GM18526 (cell line): Measurements from ENCODE around the gene ABHD16A.

Experiments used
- POLR2A ChIP-seq: IDR thresholded peaks from 3 replicates; pipeline ENCODE4 v1.6.1; 2011; ENCODE audit not compliant: insufficient read length; ENCODE audit errors: extremely low read depth

The ABHD16A gene

DNA sequence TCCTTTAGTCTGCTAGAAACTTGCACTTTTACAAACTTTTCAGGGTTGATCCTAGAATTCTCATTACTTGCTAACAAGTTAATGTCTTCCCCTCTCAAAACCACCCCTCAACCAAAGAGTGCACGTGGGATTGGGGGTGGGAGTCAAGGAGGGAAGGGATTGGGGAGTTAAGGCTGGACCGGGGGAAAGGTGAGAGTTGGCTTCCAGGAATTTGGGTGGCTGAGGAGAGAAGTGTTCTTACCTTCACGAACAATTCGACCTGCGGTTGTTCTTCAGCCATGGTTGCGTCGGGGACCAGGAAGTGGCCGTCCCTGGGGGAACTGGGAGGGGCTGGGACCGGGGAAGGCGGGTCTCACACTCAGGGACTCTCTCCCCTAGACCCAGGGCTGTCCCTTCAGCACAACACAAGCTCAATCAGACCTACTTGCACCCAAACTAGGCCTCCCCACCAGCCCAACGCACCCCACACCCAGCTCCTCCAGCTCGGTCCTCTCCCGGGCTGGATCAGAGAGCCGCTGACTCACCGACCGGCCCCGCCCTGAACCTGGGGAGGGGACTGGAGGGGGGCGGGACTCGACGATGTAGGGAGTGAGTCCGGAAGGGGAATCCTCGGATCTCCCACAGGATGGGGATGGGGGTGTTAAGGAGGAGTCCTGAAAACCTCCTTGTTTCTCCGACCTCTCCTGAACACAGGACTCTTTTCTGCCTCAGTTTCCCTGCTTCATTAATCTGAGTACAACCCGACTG is 33.1 kb upstream of the ABHD16A start, which contains the start of gene CLIC1:
CLIC1 (minus strand) TSS at position 510 of the 747 bp plus-strand sequence; CDS start at position 280, 230 bp downstream.
- peak; percentile 88 for TF ChIP-seq POLR2A

DNA sequence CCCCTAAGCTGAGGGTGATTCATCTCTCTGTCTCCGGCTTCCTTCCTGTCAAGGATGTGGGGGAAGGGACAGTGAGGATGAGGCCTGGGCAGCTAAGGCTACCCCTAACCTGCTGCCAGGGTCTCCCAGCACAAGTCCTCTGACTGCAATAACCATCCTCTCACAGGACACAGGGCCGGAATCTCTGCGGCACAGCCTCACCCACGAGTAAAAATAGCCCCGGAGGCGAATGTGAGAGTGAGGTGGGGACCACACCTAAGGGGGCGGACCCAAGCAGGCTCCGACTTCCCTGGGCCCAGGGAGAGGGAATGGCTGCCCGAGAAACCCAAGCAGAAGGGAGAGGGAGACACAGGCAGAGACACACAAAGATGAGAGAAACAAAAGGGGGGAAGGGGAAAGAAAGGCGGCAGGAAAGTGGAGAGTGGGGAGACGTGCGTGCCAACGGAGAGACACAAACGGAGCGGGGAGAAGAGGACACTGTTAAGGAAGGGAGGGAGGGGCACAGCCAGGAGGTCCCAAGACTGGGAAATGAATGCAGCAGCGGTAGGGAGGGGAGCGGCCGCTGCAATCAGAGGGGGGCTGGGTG is 31.8 kb upstream of the ABHD16A start:
- TF ChIP-seq POLR2A = peak; percentile 34

DNA sequence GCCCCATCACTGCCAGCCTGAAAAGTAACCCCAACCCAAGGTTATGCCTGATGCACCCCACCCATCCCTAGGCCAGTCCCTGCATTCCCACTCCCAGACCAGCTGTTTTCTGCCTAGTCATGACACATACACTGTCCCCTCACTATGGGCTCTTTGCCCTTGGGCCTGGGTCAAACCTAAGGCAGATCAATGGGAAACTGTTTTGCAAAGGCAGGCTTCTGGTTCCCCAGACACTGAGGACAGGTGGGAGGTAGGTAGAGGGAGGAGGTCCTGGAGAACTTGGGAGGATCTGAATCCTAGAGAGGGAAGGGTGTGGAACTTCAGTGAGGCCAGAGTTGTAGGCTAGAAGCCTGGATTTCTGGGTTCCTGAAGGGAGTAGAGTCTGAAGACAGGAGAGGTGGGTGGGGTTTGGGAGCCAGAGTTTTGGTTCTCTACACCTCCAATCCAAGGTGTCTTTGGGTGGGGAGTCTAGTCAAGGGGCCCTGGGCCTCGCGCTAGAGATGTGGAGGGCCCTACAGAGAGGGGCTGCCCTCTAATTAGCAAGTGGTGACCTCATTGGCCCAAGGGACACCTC is 31.2 kb upstream of the ABHD16A start:
- TF ChIP-seq POLR2A = no peak

DNA sequence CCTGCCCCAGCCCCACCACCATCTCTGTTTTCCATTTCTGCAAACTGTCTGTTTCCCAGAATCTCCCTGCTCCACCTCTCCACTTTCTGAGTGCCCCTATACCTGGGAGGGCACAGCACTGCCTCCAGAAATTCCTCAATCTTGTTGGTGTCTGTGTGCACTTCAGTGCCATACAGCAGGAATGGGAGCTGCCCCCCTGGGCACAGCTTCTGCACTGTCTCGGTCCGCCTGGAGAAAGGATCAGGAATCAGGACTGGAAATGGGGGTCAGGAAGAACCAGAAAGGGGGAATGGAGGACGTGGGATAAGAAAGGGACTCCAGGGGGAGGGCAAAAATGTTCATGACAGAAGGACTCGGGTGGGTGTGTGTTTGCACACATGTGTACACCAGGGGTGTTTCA is 30.6 kb upstream of the ABHD16A start:
- no peak for TF ChIP-seq POLR2A

DNA sequence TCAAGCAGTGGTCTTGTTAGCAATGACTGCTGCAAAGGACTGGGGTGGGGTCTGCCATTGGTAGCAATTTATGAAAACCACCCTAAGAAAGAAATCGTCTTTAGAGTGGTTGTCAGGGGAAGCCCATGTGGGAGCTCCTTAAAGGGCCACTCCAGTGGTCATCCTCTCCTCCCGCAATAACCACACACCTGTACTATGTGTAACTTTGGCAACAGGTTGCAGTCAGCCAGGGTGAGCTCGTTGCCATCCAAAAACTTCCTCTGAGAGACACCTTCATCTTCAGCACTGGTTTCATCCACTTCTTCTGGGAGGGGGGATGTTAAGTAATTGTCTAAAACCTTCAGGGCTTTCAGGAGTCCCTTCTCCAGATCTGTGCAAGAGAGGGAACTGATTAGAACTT is 28.9 kb upstream of the ABHD16A start:
- TF ChIP-seq POLR2A = no peak

DNA sequence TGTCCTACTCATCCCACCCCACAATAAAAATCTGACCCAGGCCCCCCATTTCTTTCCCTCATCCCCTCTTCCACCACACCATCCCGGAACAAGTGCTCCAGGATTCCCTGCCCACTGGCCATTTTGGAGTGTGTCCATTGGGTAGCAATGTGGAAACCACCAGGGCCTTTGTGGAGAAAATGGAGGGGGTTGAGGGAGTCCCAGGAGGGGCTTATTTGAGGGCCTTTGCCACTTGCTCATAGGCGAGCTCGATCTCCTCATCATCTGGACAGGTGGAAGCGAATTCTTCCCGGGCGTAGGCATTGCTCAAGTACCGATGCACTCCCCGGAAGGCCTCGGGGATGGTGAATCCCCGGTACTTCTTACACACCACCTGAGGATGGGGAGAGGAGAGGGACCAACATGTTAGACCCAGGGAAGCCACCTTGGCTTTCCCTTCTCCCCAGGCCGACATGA is 27.5 kb upstream of the ABHD16A start:
- no peak for TF ChIP-seq POLR2A

DNA sequence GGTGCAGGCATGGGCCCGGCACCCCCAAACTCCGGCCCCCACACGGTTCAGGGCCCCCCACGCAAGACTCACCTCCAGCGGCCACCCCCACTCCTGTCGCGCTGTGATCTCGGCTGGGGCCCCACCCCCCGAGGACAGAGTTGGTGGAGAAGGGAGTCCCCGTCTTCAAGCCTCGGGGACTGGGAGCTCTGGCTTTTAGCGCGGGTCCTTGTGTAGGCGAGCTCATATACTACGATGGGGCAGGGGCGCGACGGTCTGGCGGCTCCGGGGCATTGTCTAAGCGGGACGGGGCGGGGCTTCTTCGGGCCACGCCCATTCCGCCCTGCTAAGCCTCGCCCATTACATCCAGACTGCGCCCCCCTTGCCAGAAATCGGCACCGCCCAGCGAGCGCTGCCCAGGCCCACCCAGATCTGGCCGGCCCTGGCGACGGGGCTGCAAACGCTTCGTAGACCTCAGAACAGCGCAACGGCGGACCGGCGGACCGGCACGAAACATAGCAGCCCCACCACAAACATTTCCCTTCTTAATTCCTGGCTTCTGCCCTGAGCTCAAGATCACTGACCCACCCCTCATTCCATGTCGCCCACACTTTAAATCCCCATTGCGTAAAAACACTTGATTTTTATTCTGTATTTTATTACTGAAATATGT is 27.0 kb upstream of the ABHD16A start:
- TF ChIP-seq POLR2A = peak; percentile 53

DNA sequence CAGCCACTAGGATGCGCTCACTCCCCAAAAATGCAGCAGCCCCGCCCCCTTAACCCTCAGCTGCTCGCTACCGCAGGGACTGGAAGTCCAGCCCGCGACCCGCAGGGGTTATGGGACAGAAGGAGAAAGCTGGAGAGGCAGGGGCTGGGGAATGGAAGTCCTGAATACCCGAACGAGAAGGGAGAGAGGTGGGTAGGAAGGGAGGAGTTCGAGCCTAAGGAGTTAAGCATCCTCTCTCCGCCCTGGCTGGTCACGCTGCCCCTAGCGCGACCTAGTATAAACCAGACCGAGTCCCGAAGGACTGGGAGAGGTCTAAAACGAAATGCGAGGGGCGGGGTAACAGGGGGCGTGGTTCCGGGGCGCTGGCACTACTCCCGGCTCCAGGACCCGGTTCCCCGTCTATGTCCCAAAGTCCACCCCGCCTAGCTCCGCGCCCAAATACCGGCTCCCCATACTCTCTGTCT is 26.4 kb upstream of the ABHD16A start:
- TF ChIP-seq POLR2A = no peak

DNA sequence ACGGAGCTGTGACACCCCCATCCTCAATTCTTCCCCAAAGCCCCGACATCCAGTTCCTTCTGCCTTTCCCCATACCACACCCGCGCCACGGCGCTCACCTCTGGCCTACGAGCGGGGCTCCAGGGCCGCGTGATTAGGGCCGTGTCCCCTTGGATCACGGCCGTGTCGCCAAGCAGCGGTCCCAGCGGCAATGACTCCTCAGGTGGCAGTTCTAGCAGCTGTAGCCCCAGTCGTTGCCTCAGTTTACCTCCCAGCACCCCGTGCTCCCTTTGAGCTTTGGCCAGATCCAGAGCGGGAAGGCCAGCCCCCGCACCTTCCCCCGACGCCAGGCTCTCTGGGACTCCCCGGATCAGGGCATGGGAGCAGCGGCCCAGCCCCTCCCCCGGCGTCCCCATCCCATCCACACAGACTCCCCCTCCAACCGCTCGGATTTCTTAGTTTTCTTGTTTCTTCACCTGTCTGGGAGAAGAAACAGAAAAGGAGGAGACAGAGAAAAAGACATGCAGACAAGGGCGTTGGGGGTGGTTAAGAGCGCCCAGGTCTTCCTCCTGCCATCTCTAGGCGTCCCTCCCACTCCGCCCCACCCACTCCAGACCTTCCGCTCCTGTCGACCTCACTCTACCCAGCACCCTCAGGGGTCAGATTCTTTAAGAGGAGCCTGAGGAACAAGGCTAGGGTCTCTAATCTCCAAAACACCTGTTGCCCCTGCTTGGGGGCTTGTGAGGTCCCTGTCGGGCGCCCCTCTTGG is 25.8 kb upstream of the ABHD16A start, which contains the start of gene DDAH2:
DDAH2 (minus strand) TSS at position 533 of the 748 bp plus-strand sequence; CDS start at position 395, 138 bp downstream.
- no peak for TF ChIP-seq POLR2A

DNA sequence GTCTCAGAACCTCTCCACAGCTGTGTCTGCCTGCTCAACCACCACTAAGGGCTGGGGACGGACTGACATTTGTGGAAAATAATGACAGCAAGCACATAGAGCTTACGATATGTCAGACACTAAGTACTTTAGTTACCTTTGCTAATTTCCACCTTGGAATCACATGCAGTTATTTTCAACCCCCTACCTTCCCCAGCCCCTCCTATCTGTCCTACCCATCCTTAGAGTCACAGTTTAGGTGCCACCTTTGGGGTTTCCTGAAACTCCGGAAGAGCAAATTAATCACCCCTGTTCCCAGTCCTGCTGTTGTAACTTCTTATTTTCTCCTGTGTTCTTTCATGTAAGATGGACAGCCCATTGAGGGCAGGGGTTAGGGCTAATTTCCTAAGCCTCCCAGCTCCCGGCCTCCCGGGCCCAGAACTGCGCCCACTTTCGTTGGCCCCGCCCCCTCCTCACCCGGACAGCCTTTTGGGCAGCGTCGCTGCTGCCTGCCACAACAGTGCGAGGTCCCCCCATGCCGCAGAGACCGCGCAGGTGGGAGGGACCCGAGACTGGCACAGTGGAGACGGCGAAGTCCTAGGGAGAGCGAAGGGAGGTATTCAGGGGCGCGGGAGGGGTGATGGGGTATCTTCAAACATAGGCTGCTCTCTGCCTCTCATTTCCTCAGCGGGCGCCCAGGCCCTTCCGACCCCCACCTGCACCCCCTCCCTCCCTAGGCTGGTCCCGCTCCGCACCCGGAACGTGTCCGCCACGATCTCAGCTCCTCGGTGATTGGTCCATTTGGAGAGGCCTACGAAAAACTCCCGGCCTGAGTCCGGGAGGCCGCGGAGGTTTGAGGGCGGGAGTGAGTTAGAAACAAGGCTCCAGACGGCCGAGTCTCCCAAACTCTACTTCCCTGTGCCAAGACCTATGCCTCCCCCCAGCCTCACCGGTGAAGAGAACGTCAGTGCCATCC is 24.9 kb upstream of the ABHD16A start:
- TF ChIP-seq POLR2A = no peak

DNA sequence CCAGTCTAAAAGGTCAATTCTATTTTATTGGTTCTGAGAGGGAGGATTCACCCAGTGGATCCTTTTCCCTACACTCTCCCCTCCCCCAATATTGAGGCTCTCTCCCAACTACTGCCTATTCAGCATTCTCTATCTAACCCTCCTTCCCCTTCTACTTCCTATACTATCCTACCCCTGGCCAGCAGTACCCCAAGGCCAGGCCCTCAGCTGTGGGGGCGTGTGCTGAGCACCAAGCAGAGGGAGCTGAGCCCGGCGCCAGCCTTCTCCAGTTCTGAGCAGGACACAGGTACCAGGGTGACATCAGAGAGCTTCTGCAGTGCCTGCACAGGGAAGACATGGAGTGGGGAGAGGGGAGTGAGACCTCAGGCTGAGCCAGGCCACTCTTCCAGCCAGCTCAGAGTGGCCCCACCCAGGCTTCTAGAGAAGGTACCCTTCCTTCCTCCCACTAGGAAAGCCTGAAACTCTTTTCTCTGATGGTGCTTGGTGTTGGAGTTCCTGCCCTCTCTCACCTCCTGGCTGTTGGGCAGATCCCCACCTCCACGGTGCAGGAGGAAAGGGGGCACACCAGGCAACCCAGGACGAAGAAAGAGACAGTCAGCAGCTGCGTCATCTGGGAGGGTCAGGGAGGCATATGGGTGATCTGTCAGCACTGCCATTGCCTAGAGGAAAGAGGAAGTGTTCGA is 24.1 kb upstream of the ABHD16A start:
- TF ChIP-seq POLR2A = no peak

DNA sequence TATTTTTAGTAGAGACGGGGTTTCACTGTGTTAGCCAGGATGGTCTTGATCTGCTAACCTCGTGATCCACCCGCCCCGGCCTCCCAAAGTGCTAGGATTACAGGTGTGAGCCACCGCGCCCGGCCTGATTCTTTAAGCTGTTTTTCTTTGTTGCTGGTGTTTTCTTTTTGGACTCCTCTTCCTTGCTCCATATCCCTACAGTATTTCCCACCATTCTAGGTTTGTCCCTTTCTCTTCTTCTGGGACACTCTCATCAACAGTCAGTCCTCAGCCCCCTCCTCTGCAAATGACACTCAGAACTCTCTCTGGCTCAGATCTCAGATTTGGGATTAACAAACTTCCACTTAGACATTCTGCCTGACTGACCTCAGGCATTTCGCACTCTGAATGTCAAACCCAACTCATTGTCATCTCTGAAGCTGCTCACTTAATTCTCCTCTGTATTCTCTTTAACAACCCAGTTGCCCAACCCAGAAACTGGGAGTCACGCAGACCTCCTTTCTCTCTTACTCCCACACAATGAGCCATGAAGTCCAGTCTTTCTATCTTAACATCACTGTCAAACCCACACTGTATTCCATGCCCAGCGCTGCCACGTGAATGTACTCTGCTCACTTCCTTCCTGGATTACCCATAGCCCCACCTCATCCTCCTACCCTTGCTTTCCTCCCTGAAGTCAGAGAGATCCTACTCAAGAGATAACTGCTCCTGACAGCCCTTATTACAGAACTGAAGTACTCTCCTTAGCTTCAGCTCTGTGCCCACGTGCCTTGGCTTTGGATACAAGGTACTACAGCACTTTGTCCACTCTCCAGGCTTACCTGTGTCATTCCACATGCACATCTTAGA is 22.6 kb upstream of the ABHD16A start:
- no peak for TF ChIP-seq POLR2A
